SK-N-SH (cell line): Measurements from ENCODE around the gene RAET1L. TPM values are rescaled to one million over a fixed set of nuclear protein-coding genes. Genes with fewer than 3 reads are reported as not detected.

Experiments
- CTCF ChIA-PET: fragments of 300-600, 350-600 bp; formaldehyde crosslinking; extraction: SDS; loops from one replicate; lab custom pipeline; 2021; lab: Yijun Ruan, JAX
- POLR2A ChIA-PET: fragments of 350-600 bp; sonication (Branson Sonifier 250); formaldehyde crosslinking; extraction: SDS; loops from one replicate; lab custom pipeline; 2020; ENCODE audit warnings: antibody characterized with exemption, inconsistent platforms; lab: Yijun Ruan, JAX
- DNase-seq: peaks from one replicate; pipeline ENCODE4 v3.0.0; 2012
- H2AFZ ChIP-seq: fragments of 200-600 bp; sonication (generic); 2 replicates; pipeline ENCODE4 v1.8.1; 2016; ENCODE audit warnings: antibody characterized with exemption, mild to moderate bottlenecking, low read depth
- H3F3A ChIP-seq: fragments of 200-600 bp; sonication (generic); replicated peaks from 2 replicates; pipeline ENCODE3; 2016; ENCODE audit warnings: antibody characterized with exemption, mild to moderate bottlenecking; ENCODE audit not compliant: insufficient read depth
- H3K27ac ChIP-seq, 2 experiments: fragments of 200-500 bp in 1 of 2; fragments of 200-600 bp in 1 of 2; sonication (Bioruptor generic) in 1 of 2; sonication (generic), shearing (Covaris generic) in 1 of 2; 2 replicates each; pipeline versions ENCODE4 v1.5.1 to v1.6.1; 2014 to 2016; ENCODE audit warnings: low read depth in 2 of 2, inconsistent platforms in 1 of 2, low read length in 1 of 2, mild to moderate bottlenecking in 1 of 2, mixed read lengths in 1 of 2
- H3K27me3 ChIP-seq: fragments of 200-600 bp; sonication (generic), shearing (Covaris generic); 2 replicates; pipeline ENCODE4 v1.6.1; 2016; ENCODE audit warnings: mixed run types; ENCODE audit not compliant: insufficient read depth
- H3K36me3 ChIP-seq, 2 experiments: fragments of 200-500 bp in 1 of 2; fragments of 200-600 bp in 1 of 2; sonication (Bioruptor generic) in 1 of 2; sonication (generic) in 1 of 2; replicated peaks in 1 of 2; 2 replicates each; pipeline versions ENCODE3 to v1.5.1; 2014 to 2016; ENCODE audit warnings: low read length in 1 of 2, mild to moderate bottlenecking in 1 of 2; ENCODE audit not compliant: insufficient read depth in 2 of 2, control insufficient read depth in 1 of 2
- H3K4me1 ChIP-seq, 2 experiments: fragments of 200-500 bp in 1 of 2; fragments of 200-600 bp in 1 of 2; sonication (Bioruptor generic) in 1 of 2; sonication (generic), shearing (Covaris generic) in 1 of 2; 2 replicates each; pipeline versions ENCODE4 v1.5.1 to v1.6.1; 2014 to 2016; ENCODE audit warnings: low read depth in 1 of 2, low read length in 1 of 2, mixed run types in 1 of 2; ENCODE audit not compliant: insufficient read depth in 2 of 2, control insufficient read depth in 1 of 2
- H3K4me2 ChIP-seq: fragments of 200-600 bp; sonication (generic), shearing (Covaris generic); 2 replicates; pipeline ENCODE4 v1.6.1; 2017; ENCODE audit warnings: mixed run types
- H3K4me3 ChIP-seq, 2 experiments: fragments of 200-500 bp in 1 of 2; fragments of 200-600 bp in 1 of 2; sonication (Bioruptor generic) in 1 of 2; sonication (generic), shearing (Covaris generic) in 1 of 2; 2 replicates each; pipeline versions ENCODE4 v1.5.1 to v1.8.1; 2014 to 2016; ENCODE audit warnings: low read depth in 2 of 2, inconsistent platforms in 1 of 2, low read length in 1 of 2, mild to moderate bottlenecking in 1 of 2, mixed read lengths in 1 of 2, moderate library complexity in 1 of 2
- H3K79me2 ChIP-seq: fragments of 200-600 bp; sonication (generic); 2 replicates; pipeline ENCODE4 v1.8.1; 2017; ENCODE audit warnings: mild to moderate bottlenecking; ENCODE audit not compliant: insufficient read depth
- H3K9ac ChIP-seq: fragments of 200-600 bp; sonication (generic); 2 replicates; pipeline ENCODE4 v1.6.1; 2017; ENCODE audit warnings: mixed run types
- H3K9me2 ChIP-seq: fragments of 200-600 bp; sonication (generic); 2 replicates; pipeline ENCODE4 v1.6.1; 2017; ENCODE audit warnings: mixed run types
- H3K9me3 ChIP-seq: fragments of 200-600 bp; sonication (generic); 2 replicates; pipeline ENCODE4 v1.6.1; 2017; ENCODE audit warnings: mixed run types, mild to moderate bottlenecking, moderate library complexity
- H4K20me1 ChIP-seq: fragments of 200-600 bp; sonication (generic); 2 replicates; pipeline ENCODE4 v1.6.1; 2017; ENCODE audit warnings: mild to moderate bottlenecking, mixed run types; ENCODE audit not compliant: insufficient read depth
- CHD2 ChIP-seq: fragments of 150-350 bp; IDR thresholded peaks from 2 replicates; pipeline ENCODE4 v1.6.1; 2018; ENCODE audit warnings: low read length; ENCODE audit not compliant: partially characterized antibody
- EP300 ChIP-seq, 2 experiments: IDR thresholded peaks; 2 replicates each; pipeline versions ENCODE4 v1.4.0 to v1.6.1; 2012; ENCODE audit warnings: borderline replicate concordance in 1 of 2, low read depth in 1 of 2, low read length in 1 of 2
- EZH2phosphoT487 ChIP-seq: fragments of 200-600 bp; sonication (generic); IDR thresholded peaks from 2 replicates; pipeline ENCODE4 v1.6.1; 2017; ENCODE audit warnings: low read depth, mixed run types, mild to moderate bottlenecking, antibody characterized with exemption, moderate library complexity, borderline replicate concordance
- FOXJ3 ChIP-seq: sonication (generic); formaldehyde crosslinking; IDR thresholded peaks from 2 replicates; pipeline ENCODE4 v1.5.1; 2020; ENCODE audit warnings: mild to moderate bottlenecking, missing genetic modification reagents
- GABPA ChIP-seq: IDR thresholded peaks from 2 replicates; pipeline ENCODE4 v1.4.0; 2012; ENCODE audit warnings: low read depth, mild to moderate bottlenecking
- GATA2 ChIP-seq: sonication (generic); formaldehyde crosslinking; IDR thresholded peaks from 2 replicates; pipeline ENCODE4 v1.5.0; 2020; ENCODE audit warnings: mild to moderate bottlenecking, missing genetic modification reagents
- JUND ChIP-seq: IDR thresholded peaks from 2 replicates; pipeline ENCODE4 v1.4.0; 2012
- MXI1 ChIP-seq: IDR thresholded peaks from 2 replicates; pipeline ENCODE4 v1.6.1; 2012; ENCODE audit warnings: mild to moderate bottlenecking, low read depth, low read length, improper control_type of control experiment
- NRF1 ChIP-seq: IDR thresholded peaks from 2 replicates; pipeline ENCODE4 v1.6.1; 2012; ENCODE audit warnings: low read depth, mild to moderate bottlenecking, low read length
- POLR2AphosphoS5 ChIP-seq: IDR thresholded peaks from 2 replicates; pipeline ENCODE4 v1.6.1; 2012; ENCODE audit warnings: low read depth, low read length
- SIN3A ChIP-seq: IDR thresholded peaks from 2 replicates; pipeline ENCODE4 v1.6.1; 2012; ENCODE audit warnings: low read depth, mild to moderate bottlenecking, low read length, moderate library complexity, borderline replicate concordance
- SMC3 ChIP-seq: IDR thresholded peaks from 2 replicates; pipeline ENCODE4 v1.6.1; 2012; ENCODE audit warnings: low read depth, low read length, improper control_type of control experiment
- YY1 ChIP-seq: IDR thresholded peaks from 2 replicates; pipeline ENCODE4 v1.4.0; 2012; ENCODE audit warnings: low read depth, mild to moderate bottlenecking
- WGBS: methylation state at CpG from one replicate; pipeline ENCODE4 v1.1.6; 2017; ENCODE audit warnings: low lambda C conversion rate; 5-methylcytosine and 5-hydroxymethylcytosine counted together
- polyA plus RNA-seq, 3 experiments: library from polyadenylated mRNA; depleted of rRNA; stranded (reverse); fragments of >200 nt; gene quantifications; 2 replicates each; pipeline ENCODE4 v1.2.3, GENCODE V29; 2012
- TF ChIP-seq, protein P1 (sequence below): IDR thresholded peaks from 2 replicates; pipeline ENCODE4 v1.4.0; 2012; ENCODE audit warnings: low read depth, borderline replicate concordance
- TF ChIP-seq, protein P2 (sequence below): IDR thresholded peaks from 2 replicates; pipeline ENCODE4 v1.4.0; 2012; ENCODE audit warnings: low read depth
- TF ChIP-seq, protein P3 (sequence below): fragments of 150-350 bp; IDR thresholded peaks from 2 replicates; pipeline ENCODE4 v1.6.1; 2017; ENCODE audit warnings: antibody characterized with exemption, low read length, low read depth, borderline replicate concordance
- TF ChIP-seq, protein P4 (sequence below): IDR thresholded peaks from 2 replicates; pipeline ENCODE4 v1.6.1; 2012; ENCODE audit warnings: mild to moderate bottlenecking, low read depth, low read length, moderate library complexity

RAET1L gene
- polyA plus RNA-seq, 1 of the 3 experiments (the other 2 are of a cell fraction), result not detected

DNA sequence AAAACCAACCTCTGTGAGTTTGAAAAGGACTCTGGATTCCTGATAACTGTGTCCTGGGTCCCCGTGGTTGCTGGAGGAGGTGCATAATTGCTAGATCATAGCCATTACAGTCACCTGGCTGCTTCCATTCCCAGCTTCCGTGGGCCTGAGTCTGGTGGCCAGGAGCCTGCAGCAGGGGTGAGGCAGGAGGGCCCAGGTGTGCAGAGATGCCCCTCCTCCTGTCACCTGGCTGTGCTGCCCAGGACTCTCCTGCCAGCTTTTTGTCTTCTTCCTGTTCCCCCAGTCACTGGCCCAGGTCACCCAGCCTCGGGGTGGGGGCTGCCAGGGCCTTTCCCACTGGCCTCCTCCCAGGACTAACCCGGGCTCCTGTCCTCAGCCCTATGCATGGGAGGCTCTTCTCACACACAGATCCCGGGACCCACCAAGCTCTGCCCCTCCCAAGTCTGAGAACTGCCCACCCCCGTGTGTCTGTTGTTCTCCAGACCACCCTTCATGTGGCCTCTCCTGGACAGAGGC, 30.0 kb downstream of the RAET1L start:
- no peaks in the 10 kb centered on the region for H3F3A ChIP-seq
- ChIA-PET CTCF (interaction anchor here (1.2 to 2.5 kb wide), 2 partner anchors 22 to 820 kb away, joined by 3 to 10 read pairs; no protein-coding TSS in a partner anchor), POLR2A (no interaction called here)
- no peak overlapping the region for H3K4me3 ChIP-seq
- 0% methylated on average over 4 of the region's 6 CpGs for WGBS
- H3K9me2 ChIP-seq, result no peaks in the 10 kb centered on the region
- H2AFZ ChIP-seq, result no peak overlapping the region
- no peaks in the 10 kb centered on the region for H3K4me1 ChIP-seq
- TF ChIP-seq FOXJ3 (CRISPR knock-in tag) (no peak), NRF1 (no peak), YY1 (no peak), MXI1 (no peak), SIN3A (no peak), JUND (no peak), EP300 (IDR thresholded peaks at IDR 0.05; ENCODE audit: borderline replicate concordance in 1 of 2, low read depth in 1 of 2, low read length in 1 of 2) (no peak), POLR2AphosphoS5 (no peak), GABPA (no peak), SMC3 (no peak), EZH2phosphoT487 (no peak), GATA2 (CRISPR knock-in tag) (no peak), CHD2 (no peak)
- TF ChIP-seq, protein P1, sequence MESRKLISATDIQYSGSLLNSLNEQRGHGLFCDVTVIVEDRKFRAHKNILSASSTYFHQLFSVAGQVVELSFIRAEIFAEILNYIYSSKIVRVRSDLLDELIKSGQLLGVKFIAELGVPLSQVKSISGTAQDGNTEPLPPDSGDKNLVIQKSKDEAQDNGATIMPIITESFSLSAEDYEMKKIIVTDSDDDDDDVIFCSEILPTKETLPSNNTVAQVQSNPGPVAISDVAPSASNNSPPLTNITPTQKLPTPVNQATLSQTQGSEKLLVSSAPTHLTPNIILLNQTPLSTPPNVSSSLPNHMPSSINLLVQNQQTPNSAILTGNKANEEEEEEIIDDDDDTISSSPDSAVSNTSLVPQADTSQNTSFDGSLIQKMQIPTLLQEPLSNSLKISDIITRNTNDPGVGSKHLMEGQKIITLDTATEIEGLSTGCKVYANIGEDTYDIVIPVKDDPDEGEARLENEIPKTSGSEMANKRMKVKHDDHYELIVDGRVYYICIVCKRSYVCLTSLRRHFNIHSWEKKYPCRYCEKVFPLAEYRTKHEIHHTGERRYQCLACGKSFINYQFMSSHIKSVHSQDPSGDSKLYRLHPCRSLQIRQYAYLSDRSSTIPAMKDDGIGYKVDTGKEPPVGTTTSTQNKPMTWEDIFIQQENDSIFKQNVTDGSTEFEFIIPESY, result no peak
- TF ChIP-seq, protein P2, sequence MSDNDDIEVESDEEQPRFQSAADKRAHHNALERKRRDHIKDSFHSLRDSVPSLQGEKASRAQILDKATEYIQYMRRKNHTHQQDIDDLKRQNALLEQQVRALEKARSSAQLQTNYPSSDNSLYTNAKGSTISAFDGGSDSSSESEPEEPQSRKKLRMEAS, result no peak
- TF ChIP-seq, protein P3, sequence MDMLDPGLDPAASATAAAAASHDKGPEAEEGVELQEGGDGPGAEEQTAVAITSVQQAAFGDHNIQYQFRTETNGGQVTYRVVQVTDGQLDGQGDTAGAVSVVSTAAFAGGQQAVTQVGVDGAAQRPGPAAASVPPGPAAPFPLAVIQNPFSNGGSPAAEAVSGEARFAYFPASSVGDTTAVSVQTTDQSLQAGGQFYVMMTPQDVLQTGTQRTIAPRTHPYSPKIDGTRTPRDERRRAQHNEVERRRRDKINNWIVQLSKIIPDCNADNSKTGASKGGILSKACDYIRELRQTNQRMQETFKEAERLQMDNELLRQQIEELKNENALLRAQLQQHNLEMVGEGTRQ, result no peak
- TF ChIP-seq, protein P4, sequence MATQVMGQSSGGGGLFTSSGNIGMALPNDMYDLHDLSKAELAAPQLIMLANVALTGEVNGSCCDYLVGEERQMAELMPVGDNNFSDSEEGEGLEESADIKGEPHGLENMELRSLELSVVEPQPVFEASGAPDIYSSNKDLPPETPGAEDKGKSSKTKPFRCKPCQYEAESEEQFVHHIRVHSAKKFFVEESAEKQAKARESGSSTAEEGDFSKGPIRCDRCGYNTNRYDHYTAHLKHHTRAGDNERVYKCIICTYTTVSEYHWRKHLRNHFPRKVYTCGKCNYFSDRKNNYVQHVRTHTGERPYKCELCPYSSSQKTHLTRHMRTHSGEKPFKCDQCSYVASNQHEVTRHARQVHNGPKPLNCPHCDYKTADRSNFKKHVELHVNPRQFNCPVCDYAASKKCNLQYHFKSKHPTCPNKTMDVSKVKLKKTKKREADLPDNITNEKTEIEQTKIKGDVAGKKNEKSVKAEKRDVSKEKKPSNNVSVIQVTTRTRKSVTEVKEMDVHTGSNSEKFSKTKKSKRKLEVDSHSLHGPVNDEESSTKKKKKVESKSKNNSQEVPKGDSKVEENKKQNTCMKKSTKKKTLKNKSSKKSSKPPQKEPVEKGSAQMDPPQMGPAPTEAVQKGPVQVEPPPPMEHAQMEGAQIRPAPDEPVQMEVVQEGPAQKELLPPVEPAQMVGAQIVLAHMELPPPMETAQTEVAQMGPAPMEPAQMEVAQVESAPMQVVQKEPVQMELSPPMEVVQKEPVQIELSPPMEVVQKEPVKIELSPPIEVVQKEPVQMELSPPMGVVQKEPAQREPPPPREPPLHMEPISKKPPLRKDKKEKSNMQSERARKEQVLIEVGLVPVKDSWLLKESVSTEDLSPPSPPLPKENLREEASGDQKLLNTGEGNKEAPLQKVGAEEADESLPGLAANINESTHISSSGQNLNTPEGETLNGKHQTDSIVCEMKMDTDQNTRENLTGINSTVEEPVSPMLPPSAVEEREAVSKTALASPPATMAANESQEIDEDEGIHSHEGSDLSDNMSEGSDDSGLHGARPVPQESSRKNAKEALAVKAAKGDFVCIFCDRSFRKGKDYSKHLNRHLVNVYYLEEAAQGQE, result no peak
- no peaks in the 10 kb centered on the region for H3K36me3 ChIP-seq
- no peaks in the 10 kb centered on the region for H4K20me1 ChIP-seq
- no peak for DNase-seq
- peaks cover 42% of the 10 kb centered on the region for H3K27me3 ChIP-seq
- H3K9ac ChIP-seq, result no peak overlapping the region
- no peak overlapping the region for H3K27ac ChIP-seq
- H3K9me3 ChIP-seq, result no peaks in the 10 kb centered on the region
- no peak overlapping the region for H3K4me2 ChIP-seq
- H3K79me2 ChIP-seq, result no peaks in the 10 kb centered on the region
